Measurements from ENCODE around the gene PRTN3. TPM values are rescaled to one million over a fixed set of nuclear protein-coding genes. Genes with fewer than 3 reads are reported as not detected.
A peak's percentile ranks its signal among the peaks of the same experiment; 100 is the strongest.

Gene PRTN3
- total RNA-seq, 2 donors from 2014 or later: not detected

DNA sequence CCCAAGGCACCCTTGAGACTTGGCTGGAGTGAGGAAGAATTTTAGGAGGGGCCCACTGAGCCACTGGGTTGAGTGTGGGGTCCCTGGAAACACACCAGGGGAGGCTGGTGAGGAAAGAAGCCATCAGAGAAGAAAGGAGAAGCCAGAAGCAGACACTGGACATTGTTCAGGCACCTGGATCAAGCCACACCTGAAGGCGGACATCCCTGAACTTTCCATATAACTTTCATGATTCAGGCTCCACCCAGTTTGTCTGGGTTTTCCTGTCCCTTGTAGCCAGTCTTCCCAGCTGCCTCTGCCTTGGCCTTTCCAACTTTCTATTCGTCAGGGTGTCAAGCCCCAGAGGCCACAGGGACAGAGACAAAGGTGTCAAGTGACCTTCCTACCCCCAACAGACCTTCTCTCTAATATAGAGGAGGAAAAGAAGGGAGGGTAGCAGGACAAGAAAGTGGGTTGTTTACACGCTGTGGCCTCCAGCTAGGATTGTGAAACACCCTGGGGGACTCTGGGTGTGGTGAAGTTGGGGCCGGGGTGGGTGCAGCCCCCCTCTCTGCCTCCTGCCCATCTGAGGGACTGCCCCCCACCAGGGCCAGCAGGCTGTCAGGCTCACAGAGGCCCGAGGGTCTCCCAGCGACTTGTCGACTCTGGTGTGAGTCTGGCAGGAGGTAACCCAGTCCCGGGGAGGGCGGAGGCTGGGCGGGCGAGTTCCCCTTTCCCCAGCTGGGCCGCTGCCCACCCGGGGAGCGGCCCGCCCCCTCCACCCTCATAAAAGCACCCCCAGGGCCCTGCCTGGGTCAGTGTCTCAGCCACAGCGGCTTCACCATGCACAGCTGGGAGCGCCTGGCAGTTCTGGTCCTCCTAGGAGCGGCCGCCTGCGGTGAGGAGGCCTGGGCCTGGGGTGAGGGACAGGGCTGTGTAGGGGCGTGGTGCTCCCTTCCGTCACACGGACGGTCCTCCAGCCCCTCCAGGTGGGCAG, 18.4 kb downstream of the PRTN3 start, which contains the start of gene CFD:
Gene CFD (plus strand): TSS at position 797 of the 976 bp plus-strand sequence. CDS start 26 bp downstream, at position 823.
- Mint-ChIP-seq H3K27me3 (ENCODE audit: insufficient read depth) (peaks cover 45% of the 10 kb centered on the region), H3K9me3 (no peaks in the 10 kb centered on the region), H3K36me3 (ENCODE audit: low read depth) (no peaks in the 10 kb centered on the region), H3K4me3 (peak within 1 kb of the TSS; percentile 28), H3K4me1 (no peaks in the 10 kb centered on the region), H3K27ac (no peak within 1 kb of the TSS)
- no peak for DNase-seq
- H3K4me1 ChIP-seq (ENCODE audit: control insufficient read depth, insufficient read depth, low read length): no peaks in the 10 kb centered on the region
- no peak within 1 kb of the TSS for H3K9ac ChIP-seq (ENCODE audit: extremely low read depth, low read length, poor library complexity, severe bottlenecking)
- H3K27me3 ChIP-seq (ENCODE audit: control insufficient read depth, insufficient read depth, low read length, poor library complexity, severe bottlenecking): peaks cover 25% of the 10 kb centered on the region
- no peaks in the 10 kb centered on the region for H3K9me3 ChIP-seq (ENCODE audit: control insufficient read depth, low read length)
- no peaks in the 10 kb centered on the region for H3K36me3 ChIP-seq (ENCODE audit: control insufficient read depth, insufficient read depth, low read length)
- no peak within 1 kb of the TSS for H3K4me3 ChIP-seq (ENCODE audit: low read length)
- 83 to 86% methylated on average over 11 to 23 of the region's 24 CpGs for WGBS, 2 experiments (ENCODE audit: insufficient coverage in 1 of 2, insufficient read length in 1 of 2)
- no peak within 1 kb of the TSS for H3K27ac ChIP-seq (ENCODE audit: low read depth, low read length)
- TF ChIP-seq, protein P1, sequence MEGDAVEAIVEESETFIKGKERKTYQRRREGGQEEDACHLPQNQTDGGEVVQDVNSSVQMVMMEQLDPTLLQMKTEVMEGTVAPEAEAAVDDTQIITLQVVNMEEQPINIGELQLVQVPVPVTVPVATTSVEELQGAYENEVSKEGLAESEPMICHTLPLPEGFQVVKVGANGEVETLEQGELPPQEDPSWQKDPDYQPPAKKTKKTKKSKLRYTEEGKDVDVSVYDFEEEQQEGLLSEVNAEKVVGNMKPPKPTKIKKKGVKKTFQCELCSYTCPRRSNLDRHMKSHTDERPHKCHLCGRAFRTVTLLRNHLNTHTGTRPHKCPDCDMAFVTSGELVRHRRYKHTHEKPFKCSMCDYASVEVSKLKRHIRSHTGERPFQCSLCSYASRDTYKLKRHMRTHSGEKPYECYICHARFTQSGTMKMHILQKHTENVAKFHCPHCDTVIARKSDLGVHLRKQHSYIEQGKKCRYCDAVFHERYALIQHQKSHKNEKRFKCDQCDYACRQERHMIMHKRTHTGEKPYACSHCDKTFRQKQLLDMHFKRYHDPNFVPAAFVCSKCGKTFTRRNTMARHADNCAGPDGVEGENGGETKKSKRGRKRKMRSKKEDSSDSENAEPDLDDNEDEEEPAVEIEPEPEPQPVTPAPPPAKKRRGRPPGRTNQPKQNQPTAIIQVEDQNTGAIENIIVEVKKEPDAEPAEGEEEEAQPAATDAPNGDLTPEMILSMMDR (conservative IDR thresholded peaks at IDR 0.05): no peak

DNA sequence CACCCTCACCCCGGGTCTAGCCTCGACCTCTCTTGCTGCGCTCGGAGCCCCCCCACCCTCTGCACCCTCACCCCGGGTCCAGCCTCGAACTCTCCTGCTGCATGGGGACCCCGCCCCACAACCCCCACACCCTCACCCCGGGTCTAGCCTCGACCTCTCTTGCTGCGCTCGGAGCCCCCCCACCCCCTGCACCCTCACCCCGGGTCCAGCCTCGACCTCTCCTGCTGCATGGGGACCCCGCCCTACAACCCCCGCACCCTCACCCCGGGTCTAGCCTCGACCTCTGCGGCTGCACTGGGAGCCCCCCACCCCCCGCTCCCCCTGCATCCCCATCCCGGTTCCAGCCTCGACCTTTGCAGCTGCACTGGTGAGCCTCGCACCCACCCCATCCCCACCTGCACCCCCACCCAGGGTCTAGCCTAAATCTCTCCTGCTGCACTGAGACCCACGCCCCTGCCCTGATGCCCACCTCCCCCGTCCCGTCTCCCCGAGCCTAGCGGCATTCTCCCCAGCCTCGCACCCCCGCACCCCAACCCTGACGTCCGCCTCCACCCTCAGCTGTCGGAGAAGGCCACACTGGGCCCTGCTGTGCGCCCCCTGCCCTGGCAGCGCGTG, 20.4 kb downstream of the PRTN3 start:
- Histone ChIP-seq H3K9ac (ENCODE audit: extremely low read depth, low read length, poor library complexity, severe bottlenecking) (no peak overlapping the region), H3K27me3 (ENCODE audit: control insufficient read depth, insufficient read depth, low read length, poor library complexity, severe bottlenecking) (peaks cover 25% of the 10 kb centered on the region), H3K9me3 (ENCODE audit: control insufficient read depth, low read length) (no peaks in the 10 kb centered on the region), H3K27ac (ENCODE audit: low read depth, low read length) (no peak overlapping the region), H3K36me3 (ENCODE audit: control insufficient read depth, insufficient read depth, low read length) (no peaks in the 10 kb centered on the region), H3K4me3 (ENCODE audit: low read length) (no peak overlapping the region), H3K4me1 (ENCODE audit: control insufficient read depth, insufficient read depth, low read length) (no peaks in the 10 kb centered on the region)
- no peak for DNase-seq
- H3K4me3 Mint-ChIP-seq: no peak overlapping the region
- H3K9me3 Mint-ChIP-seq: no peaks in the 10 kb centered on the region
- no peak overlapping the region for H3K27ac Mint-ChIP-seq
- peaks cover 45% of the 10 kb centered on the region for H3K27me3 Mint-ChIP-seq (ENCODE audit: insufficient read depth)
- peaks cover 4% of the 10 kb centered on the region for H3K36me3 Mint-ChIP-seq (ENCODE audit: low read depth)
- H3K4me1 Mint-ChIP-seq: no peaks in the 10 kb centered on the region
- WGBS, 2 experiments (ENCODE audit: insufficient coverage in 1 of 2, insufficient read length in 1 of 2): 48 to 53% methylated on average over 7 to 20 of the region's 35 CpGs
- TF ChIP-seq, protein P1 (conservative IDR thresholded peaks at IDR 0.05): no peak

DNA sequence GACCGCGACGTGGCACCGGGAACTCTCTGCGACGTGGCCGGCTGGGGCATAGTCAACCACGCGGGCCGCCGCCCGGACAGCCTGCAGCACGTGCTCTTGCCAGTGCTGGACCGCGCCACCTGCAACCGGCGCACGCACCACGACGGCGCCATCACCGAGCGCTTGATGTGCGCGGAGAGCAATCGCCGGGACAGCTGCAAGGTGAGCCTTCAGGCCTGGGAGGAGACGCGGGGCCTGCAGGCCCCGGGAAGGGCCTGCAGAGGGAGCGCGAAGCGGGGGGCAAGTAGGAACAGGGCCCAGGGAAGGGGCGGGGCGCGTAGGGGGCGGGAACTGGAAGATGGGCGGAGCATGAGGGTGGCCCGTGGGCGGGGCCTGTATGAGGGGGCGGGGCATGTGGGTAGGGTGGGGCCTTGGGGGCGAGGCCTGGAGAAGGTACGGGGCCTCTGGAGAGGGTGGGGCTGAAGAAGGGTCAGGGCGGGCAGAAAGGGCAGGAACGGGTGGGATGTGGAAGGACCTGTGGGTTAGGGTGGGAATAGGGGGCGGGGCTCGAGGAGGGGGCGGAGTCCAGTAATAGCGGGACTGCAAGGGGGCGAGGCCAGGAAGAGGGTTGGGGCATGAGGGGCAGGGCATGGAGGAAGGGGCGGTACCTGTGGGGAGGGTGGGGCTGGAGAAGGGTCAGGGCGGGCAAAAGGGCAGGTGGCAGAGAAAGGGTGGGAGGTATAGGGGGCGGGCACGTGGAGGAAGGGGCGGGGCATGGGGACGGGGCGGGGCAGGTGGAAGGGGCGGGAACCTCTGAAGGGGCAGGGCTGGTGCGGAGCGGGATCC, 21.2 kb downstream of the PRTN3 start:
- Mint-ChIP-seq H3K9me3 (no peaks in the 10 kb centered on the region), H3K4me1 (no peaks in the 10 kb centered on the region), H3K27ac (no peak overlapping the region), H3K27me3 (ENCODE audit: insufficient read depth) (peaks cover 45% of the 10 kb centered on the region), H3K4me3 (no peak overlapping the region), H3K36me3 (ENCODE audit: low read depth) (peaks cover 4% of the 10 kb centered on the region)
- TF ChIP-seq, protein P1 (conservative IDR thresholded peaks at IDR 0.05): peak; percentile 36
- 18 to 32% methylated on average over 22 to 54 of the region's 60 CpGs for WGBS, 2 experiments (ENCODE audit: insufficient coverage in 1 of 2, insufficient read length in 1 of 2)
- H3K9me3 ChIP-seq (ENCODE audit: control insufficient read depth, low read length): no peaks in the 10 kb centered on the region
- H3K27ac ChIP-seq (ENCODE audit: low read depth, low read length): no peak overlapping the region
- H3K4me3 ChIP-seq (ENCODE audit: low read length): no peak overlapping the region
- H3K27me3 ChIP-seq (ENCODE audit: control insufficient read depth, insufficient read depth, low read length, poor library complexity, severe bottlenecking): peaks cover 25% of the 10 kb centered on the region
- H3K36me3 ChIP-seq (ENCODE audit: control insufficient read depth, insufficient read depth, low read length): no peaks in the 10 kb centered on the region
- DNase-seq: peak; percentile 97
- no peaks in the 10 kb centered on the region for H3K4me1 ChIP-seq (ENCODE audit: control insufficient read depth, insufficient read depth, low read length)
- no peak overlapping the region for H3K9ac ChIP-seq (ENCODE audit: extremely low read depth, low read length, poor library complexity, severe bottlenecking)
